ENCODE data around the gene PTGFRN.

PTGFRN gene

DNA sequence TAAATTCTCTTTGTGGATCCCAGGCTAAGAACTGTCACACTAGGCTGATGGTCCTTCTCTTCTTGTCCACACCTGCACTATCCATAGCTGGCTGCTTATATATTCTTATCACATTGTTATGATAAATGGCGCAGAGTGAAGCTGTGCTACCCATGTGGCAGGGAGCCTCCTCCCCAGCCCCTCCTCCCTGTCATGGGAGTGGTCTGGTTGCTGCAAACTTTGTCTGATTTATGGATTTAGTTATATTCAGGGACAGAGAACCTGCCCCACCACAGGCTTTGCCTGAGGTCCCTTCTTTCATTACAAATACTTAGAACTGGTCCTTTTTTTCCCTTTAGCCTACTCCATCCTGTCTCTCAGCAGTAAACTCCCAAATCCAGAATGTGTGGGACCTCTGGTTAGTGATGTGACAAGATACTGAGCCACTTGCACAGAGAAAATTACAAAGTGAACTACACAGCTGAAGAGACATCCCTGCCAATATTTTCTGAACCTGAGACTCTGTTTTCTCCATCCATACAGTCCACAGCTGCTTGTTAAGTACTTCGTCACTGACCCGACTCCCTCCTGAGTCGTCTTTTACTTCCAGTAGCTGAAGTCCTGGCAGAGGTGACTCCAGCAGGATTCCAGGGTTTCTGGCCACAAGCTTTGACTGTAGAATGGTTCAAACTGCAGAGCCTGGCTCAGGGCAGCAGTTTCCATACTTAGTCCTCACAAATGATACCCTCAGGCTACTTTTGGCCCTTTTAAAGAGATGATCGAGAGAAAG lies 37.6 kb downstream of the PTGFRN start:
- Histone ChIP-seq H3K36me3 (ENCODE audit: control insufficient read depth in 1 of 2, insufficient read depth in 2 of 2, low read length in 2 of 2) (peaks cover 19 to 20% of the 10 kb centered on the region in 2 donors), H3K9me3 (ENCODE audit: control insufficient read depth in 1 of 2, low read length in 2 of 2) (no peaks in the 10 kb centered on the region), H3K4me3 (ENCODE audit: low read depth in 1 of 2, low read length in 2 of 2) (no peak overlapping the region), H3K4me1 (ENCODE audit: control insufficient read depth in 1 of 2, insufficient read depth in 2 of 2, low read length in 2 of 2) (peaks cover 6 to 29% of the 10 kb centered on the region in 2 donors), H3K27me3 (ENCODE audit: low read depth, low read length) (no peaks in the 10 kb centered on the region), H3K27ac (ENCODE audit: low read length) (no peak overlapping the region)

DNA sequence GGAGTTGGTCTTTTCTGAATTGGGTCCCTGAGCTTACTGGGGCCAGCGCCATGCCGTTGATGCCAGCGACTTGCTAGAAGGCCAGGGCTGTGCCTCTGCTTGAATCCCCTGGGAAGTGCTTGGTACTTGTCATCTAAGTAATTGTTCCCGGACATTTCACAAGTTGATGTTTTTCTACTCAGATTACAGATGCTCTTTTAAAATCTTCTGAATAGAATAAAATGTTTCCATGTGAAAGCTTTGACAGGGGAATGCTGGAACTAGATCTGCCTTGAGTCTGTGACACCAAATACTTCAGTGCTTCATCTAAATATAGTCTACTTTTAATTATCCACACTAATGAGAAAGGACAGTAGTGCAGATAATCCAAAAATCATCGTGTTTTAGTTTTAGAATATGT lies 38.3 kb downstream of the PTGFRN start:
- H3K36me3 ChIP-seq (ENCODE audit: control insufficient read depth in 1 of 2, insufficient read depth in 2 of 2, low read length in 2 of 2) = peaks cover 15% of the 10 kb centered on the region in 2 donors
- no peak overlapping the region for H3K4me3 ChIP-seq (ENCODE audit: low read depth in 1 of 2, low read length in 2 of 2)
- H3K27me3 ChIP-seq (ENCODE audit: low read depth, low read length) = no peaks in the 10 kb centered on the region
- H3K9me3 ChIP-seq (ENCODE audit: control insufficient read depth in 1 of 2, low read length in 2 of 2) = no peaks in the 10 kb centered on the region
- H3K4me1 ChIP-seq (ENCODE audit: control insufficient read depth in 1 of 2, insufficient read depth in 2 of 2, low read length in 2 of 2) = peaks cover 6 to 29% of the 10 kb centered on the region in 2 donors
- no peak overlapping the region for H3K27ac ChIP-seq (ENCODE audit: low read length)

DNA sequence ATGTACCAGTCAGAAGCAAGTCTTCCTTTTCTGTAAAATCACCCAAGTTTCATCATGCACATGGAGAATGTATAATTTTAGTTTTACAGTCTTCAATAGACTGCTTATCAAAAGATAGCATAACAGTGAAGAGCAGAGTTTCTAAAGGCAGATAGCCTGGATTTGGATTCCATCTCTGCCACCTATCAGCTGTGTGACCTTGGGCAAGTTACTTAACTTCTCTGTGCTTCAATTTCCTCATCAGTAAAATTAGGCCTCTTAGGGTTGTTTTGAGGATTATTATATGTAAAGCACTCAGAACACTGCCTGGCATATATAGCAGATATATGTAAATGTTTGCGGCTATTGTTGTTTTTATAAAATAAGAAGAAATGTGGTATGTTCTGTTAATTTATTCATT lies 38.9 kb downstream of the PTGFRN start:
- H3K4me1 ChIP-seq (ENCODE audit: control insufficient read depth in 1 of 2, insufficient read depth in 2 of 2, low read length in 2 of 2) = peaks cover 6 to 29% of the 10 kb centered on the region in 2 donors
- H3K4me3 ChIP-seq (ENCODE audit: low read depth in 1 of 2, low read length in 2 of 2) = no peak overlapping the region
- no peaks in the 10 kb centered on the region for H3K27me3 ChIP-seq (ENCODE audit: low read depth, low read length)
- peaks cover 15% of the 10 kb centered on the region in 2 donors for H3K36me3 ChIP-seq (ENCODE audit: control insufficient read depth in 1 of 2, insufficient read depth in 2 of 2, low read length in 2 of 2)
- H3K27ac ChIP-seq (ENCODE audit: low read length) = no peak overlapping the region
- no peaks in the 10 kb centered on the region for H3K9me3 ChIP-seq (ENCODE audit: control insufficient read depth in 1 of 2, low read length in 2 of 2)

DNA sequence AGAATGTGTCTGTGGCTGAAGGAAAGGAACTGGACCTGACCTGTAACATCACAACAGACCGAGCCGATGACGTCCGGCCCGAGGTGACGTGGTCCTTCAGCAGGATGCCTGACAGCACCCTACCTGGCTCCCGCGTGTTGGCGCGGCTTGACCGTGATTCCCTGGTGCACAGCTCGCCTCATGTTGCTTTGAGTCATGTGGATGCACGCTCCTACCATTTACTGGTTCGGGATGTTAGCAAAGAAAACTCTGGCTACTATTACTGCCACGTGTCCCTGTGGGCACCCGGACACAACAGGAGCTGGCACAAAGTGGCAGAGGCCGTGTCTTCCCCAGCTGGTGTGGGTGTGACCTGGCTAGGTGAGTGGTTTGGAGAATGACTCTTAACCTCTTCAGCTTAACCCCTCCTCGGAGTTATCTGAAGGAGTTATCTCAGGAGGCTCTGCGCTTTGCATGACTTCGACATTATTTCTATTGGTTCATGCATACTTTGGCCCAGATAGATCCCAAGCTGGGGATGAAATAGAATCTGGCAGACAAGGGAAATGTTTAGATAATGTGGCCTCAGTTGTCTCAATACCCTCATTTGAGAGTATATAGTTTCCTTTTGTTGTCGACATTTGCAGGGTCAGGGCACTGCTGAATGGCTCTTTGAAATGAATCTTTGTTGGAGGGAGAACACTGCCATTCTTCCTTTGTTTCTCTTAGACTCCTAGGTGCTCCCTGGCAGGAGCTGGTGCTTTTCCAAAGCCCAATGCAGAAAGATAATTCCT lies 39.7 kb downstream of the PTGFRN start:
- H3K36me3 ChIP-seq (ENCODE audit: control insufficient read depth in 1 of 2, insufficient read depth in 2 of 2, low read length in 2 of 2) = peaks cover 14 to 15% of the 10 kb centered on the region in 2 donors
- H3K4me3 ChIP-seq (ENCODE audit: low read depth in 1 of 2, low read length in 2 of 2) = no peak overlapping the region
- H3K27ac ChIP-seq (ENCODE audit: low read length) = no peak overlapping the region
- H3K4me1 ChIP-seq (ENCODE audit: control insufficient read depth in 1 of 2, insufficient read depth in 2 of 2, low read length in 2 of 2) = peaks cover 6 to 29% of the 10 kb centered on the region in 2 donors
- H3K27me3 ChIP-seq (ENCODE audit: low read depth, low read length) = no peaks in the 10 kb centered on the region
- no peaks in the 10 kb centered on the region for H3K9me3 ChIP-seq (ENCODE audit: control insufficient read depth in 1 of 2, low read length in 2 of 2)

DNA sequence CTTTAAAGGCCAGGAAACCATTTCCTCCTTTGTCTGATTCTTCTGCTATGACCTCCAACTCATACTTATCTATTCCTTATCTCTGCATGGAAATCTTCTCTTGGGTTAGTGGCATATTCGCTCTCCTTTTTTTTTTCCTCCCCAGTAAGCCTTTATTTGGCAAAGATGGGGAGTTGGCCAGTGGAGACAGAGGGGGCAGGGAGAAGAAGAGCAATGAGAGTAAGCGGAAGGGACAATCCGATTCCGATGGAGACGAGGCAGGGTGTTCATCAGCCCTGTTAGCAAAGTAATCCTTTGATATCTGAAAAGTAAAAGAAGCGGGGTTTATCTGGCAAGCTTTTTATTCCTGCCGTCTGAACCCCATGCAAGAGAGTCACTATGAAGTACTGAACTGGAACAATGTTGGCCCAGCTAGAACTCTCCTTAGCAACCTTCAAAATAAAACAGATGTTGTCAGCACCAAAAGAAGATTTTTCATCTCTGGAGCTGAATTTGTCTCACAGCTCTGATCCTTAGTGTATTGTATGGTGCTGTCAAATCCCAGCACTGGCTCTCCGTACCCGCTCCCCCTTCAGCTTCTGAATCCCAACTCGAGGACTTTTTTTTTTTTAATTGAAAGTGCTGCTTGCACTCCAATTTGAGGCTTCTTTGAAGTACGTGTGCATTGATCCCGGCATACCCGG lies 40.9 kb downstream of the PTGFRN start:
- peaks cover 6 to 29% of the 10 kb centered on the region in 2 donors for H3K4me1 ChIP-seq (ENCODE audit: control insufficient read depth in 1 of 2, insufficient read depth in 2 of 2, low read length in 2 of 2)
- H3K4me3 ChIP-seq (ENCODE audit: low read depth in 1 of 2, low read length in 2 of 2) = peak overlapping the region in 1 of 2 donors; percentile 32
- no peaks in the 10 kb centered on the region for H3K27me3 ChIP-seq (ENCODE audit: low read depth, low read length)

DNA sequence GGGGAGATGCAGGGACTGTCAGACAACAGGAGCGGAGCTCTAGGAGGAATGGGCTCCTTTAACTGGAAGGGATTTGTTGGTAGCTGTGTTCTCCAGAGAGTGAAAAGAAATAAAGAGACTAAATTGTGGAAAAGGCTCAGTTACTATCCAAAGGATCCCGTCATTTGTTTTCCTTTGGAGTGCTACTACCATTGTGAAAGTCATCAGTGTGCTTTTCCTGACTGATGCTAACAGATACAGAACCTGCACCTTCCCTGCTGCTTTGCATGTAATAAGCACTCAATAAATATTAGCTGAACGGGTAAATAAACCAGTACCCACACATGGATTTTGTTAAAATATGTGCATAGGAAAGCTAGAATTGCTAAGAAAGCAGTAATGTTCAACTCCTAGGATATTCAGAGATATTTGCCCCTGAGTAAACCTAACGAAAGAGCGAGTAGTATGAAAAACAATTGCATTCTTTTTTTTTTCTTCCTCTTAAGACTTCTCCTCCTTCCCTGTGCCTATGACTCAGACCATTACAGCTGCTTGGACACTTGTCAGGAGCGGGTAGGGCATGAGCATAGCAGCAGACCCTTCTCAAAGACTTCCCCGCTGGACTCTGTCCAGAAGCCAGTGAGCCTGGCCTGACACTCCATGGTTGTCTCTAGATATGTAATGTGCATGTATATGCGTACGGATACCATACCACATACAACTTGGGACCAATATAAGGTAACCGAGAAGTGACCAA lies 41.7 kb downstream of the PTGFRN start:
- peaks cover 6 to 29% of the 10 kb centered on the region in 2 donors for H3K4me1 ChIP-seq (ENCODE audit: control insufficient read depth in 1 of 2, insufficient read depth in 2 of 2, low read length in 2 of 2)
- peak overlapping the region; percentile 50 for H3K27ac ChIP-seq (ENCODE audit: low read length)
- peak overlapping the region; percentile 12 to 32 for H3K4me3 ChIP-seq (ENCODE audit: low read depth in 1 of 2, low read length in 2 of 2)
- H3K9me3 ChIP-seq (ENCODE audit: control insufficient read depth in 1 of 2, low read length in 2 of 2) = no peaks in the 10 kb centered on the region
- no peaks in the 10 kb centered on the region for H3K27me3 ChIP-seq (ENCODE audit: low read depth, low read length)
- H3K36me3 ChIP-seq (ENCODE audit: control insufficient read depth in 1 of 2, insufficient read depth in 2 of 2, low read length in 2 of 2) = peaks cover 4 to 9% of the 10 kb centered on the region in 2 donors

More for the DNA sequence above, 40.9 kb downstream of the PTGFRN start:
- H3K36me3 ChIP-seq (ENCODE audit: control insufficient read depth in 1 of 2, insufficient read depth in 2 of 2, low read length in 2 of 2) = peaks cover 4 to 15% of the 10 kb centered on the region in 2 donors
- H3K9me3 ChIP-seq (ENCODE audit: control insufficient read depth in 1 of 2, low read length in 2 of 2) = no peaks in the 10 kb centered on the region
- H3K27ac ChIP-seq (ENCODE audit: low read length) = peak overlapping the region; percentile 50

- Histone ChIP-seq H3K9me3 (ENCODE audit: control insufficient read depth in 1 of 2, low read length in 2 of 2) (no peaks in the 10 kb centered on the region), H3K4me3 (ENCODE audit: low read depth in 1 of 2, low read length in 2 of 2) (no peak overlapping the region), H3K27ac (ENCODE audit: low read length) (no peak overlapping the region), H3K27me3 (ENCODE audit: low read depth, low read length) (no peaks in the 10 kb centered on the region), H3K4me1 (ENCODE audit: control insufficient read depth in 1 of 2, insufficient read depth in 2 of 2, low read length in 2 of 2) (peaks cover 6 to 22% of the 10 kb centered on the region in 2 donors), H3K36me3 (ENCODE audit: control insufficient read depth in 1 of 2, insufficient read depth in 2 of 2, low read length in 2 of 2) (peaks cover 4 to 7% of the 10 kb centered on the region in 2 donors)
Observed at GRCh38 chr1:116952738-116953275, 43.1 kb downstream of the PTGFRN start.

DNA sequence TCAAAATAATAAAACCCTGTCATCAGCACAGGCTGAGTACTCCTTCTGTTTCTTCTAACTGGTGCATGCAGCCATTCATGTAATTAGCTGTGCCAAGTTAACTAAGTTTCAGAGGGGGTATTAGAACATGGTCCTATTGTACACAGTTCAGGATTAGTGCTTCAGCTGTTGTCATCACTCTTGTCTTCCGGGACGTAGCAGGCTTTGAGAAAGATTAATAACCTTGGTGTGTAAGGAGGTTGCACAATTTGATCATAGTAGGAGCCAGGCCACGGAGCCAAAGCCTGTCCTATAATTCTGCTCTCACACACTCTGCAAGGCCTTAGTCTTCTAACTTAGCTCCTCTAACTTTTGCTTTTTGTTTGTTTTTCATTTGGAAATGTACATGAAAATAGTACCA lies 44.7 kb downstream of the PTGFRN start:
- H3K4me3 ChIP-seq (ENCODE audit: low read depth in 1 of 2, low read length in 2 of 2) = no peak overlapping the region
- no peaks in the 10 kb centered on the region for H3K27me3 ChIP-seq (ENCODE audit: low read depth, low read length)
- H3K9me3 ChIP-seq (ENCODE audit: control insufficient read depth in 1 of 2, low read length in 2 of 2) = no peaks in the 10 kb centered on the region
- peaks cover 6 to 22% of the 10 kb centered on the region in 2 donors for H3K4me1 ChIP-seq (ENCODE audit: control insufficient read depth in 1 of 2, insufficient read depth in 2 of 2, low read length in 2 of 2)
- H3K36me3 ChIP-seq (ENCODE audit: control insufficient read depth in 1 of 2, insufficient read depth in 2 of 2, low read length in 2 of 2) = peaks cover 0 to 2% of the 10 kb centered on the region in 2 donors
- H3K27ac ChIP-seq (ENCODE audit: low read length) = no peak overlapping the region

DNA sequence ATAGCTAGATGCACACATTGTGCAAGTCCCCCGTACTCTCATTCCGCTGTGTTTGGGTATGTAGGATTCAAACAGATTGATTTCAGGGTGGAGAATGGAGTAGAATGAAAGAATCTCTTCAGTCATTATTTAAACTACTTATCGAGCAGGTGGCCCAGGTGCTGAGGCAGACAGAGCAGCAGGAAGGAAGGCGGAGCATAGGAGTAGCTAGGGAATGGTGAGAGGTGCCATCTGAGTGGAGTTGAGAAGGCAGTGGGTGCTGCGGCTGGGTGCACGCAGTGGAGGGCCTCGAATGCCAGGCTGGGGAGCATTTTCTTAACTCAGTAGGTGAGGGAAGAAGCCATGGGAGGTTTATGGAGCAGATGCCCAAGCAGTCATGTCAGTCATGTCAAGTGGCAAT lies 46.7 kb downstream of the PTGFRN start:
- no peak overlapping the region for H3K27ac ChIP-seq (ENCODE audit: low read length)
- H3K27me3 ChIP-seq (ENCODE audit: low read depth, low read length) = no peaks in the 10 kb centered on the region
- H3K4me1 ChIP-seq (ENCODE audit: control insufficient read depth in 1 of 2, insufficient read depth in 2 of 2, low read length in 2 of 2) = peaks cover 5 to 7% of the 10 kb centered on the region in 2 donors
- no peak overlapping the region for H3K4me3 ChIP-seq (ENCODE audit: low read depth in 1 of 2, low read length in 2 of 2)
- no peaks in the 10 kb centered on the region for H3K9me3 ChIP-seq (ENCODE audit: control insufficient read depth in 1 of 2, low read length in 2 of 2)
- H3K36me3 ChIP-seq (ENCODE audit: control insufficient read depth in 1 of 2, insufficient read depth in 2 of 2, low read length in 2 of 2) = peaks cover 3 to 7% of the 10 kb centered on the region in 2 donors

- peaks cover 0 to 2% of the 10 kb centered on the region in 2 donors for H3K4me1 ChIP-seq (ENCODE audit: control insufficient read depth in 1 of 2, insufficient read depth in 2 of 2, low read length in 2 of 2)
- H3K27me3 ChIP-seq (ENCODE audit: low read depth, low read length) = no peaks in the 10 kb centered on the region
- no peak overlapping the region for H3K27ac ChIP-seq (ENCODE audit: low read length)
- H3K4me3 ChIP-seq (ENCODE audit: low read depth in 1 of 2, low read length in 2 of 2) = no peak overlapping the region
- no peaks in the 10 kb centered on the region for H3K9me3 ChIP-seq (ENCODE audit: control insufficient read depth in 1 of 2, low read length in 2 of 2)
- peaks cover 13 to 18% of the 10 kb centered on the region in 2 donors for H3K36me3 ChIP-seq (ENCODE audit: control insufficient read depth in 1 of 2, insufficient read depth in 2 of 2, low read length in 2 of 2)
Observed at GRCh38 chr1:116957646-116958045, 47.9 kb downstream of the PTGFRN start.
